GM21447 (cell line): ENCODE data around the gene MTMR12.
A peak's percentile ranks its signal among the peaks of the same experiment; 100 is the strongest.
"Not testable (repeated sequence)": the region's sequence is repeated elsewhere in the genome, so short reads cannot be mapped to it uniquely, and the experiment has no call there.

Source experiments
- ATAC-seq: cut with Tn5 transposase; IDR thresholded peaks from one replicate; pipeline ENCODE4 v1.9.1; 2021; ENCODE audit not compliant: unreplicated experiment

Gene MTMR12

DNA sequence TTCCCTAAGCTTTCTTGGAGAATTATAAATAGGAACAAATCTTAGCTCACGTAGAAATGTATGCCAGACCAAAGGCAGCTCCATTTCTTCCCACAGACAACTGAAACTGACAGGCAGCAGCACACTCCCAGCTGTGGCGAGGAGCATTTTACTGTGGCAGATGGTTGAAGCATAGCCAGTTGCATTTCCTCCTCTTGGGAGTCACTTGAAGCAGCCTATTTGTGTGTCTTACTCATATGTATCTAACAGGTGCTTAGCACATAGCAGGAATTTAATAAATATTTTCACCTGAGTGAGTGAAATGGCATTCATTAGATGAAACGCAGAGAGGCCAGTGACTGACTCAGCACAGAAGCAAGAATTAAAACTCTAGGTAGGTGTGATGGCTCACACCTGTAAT is 12.3 kb upstream of the MTMR12 start:
- ATAC-seq = peak; percentile 80

DNA sequence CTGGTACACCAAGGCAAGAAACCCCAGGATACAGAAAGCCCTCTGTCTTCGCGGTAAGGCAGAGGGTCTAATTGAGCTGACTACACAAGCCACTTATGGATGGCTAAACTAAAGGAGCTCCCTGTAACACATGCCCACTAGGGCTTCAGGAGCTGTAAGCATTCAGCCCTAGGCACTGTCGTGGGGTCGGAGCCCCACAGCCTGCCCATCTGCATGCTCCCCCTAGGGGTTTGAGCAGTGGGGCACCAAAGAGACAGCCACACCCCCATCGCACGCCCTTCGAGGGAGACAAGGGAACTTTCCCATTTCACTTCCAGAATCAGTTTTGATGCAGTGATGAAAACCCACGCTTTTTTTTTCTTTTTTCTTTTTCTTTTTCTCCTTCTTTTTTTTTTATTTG is 11.0 kb upstream of the MTMR12 start:
- ATAC-seq = no peak

DNA sequence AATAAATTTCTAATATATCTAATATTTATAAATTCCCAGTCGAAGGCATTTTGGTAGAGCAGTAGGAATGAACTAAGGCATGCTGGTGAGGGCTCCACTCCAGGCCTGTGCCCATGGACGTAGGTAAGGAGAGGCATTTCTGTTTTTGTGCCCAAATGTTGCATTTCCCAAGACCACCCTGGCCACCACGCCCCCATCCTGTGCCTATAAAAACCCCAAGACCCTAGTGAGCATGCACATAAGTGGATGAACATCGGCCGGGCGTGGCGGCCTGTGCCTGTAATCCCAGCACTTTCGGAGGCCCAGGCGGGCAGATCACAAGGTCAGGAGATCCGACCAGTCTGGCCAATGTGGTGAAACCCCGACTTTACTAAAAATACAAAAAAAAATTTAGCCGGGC is 10.1 kb upstream of the MTMR12 start:
- ATAC-seq = no peak

DNA sequence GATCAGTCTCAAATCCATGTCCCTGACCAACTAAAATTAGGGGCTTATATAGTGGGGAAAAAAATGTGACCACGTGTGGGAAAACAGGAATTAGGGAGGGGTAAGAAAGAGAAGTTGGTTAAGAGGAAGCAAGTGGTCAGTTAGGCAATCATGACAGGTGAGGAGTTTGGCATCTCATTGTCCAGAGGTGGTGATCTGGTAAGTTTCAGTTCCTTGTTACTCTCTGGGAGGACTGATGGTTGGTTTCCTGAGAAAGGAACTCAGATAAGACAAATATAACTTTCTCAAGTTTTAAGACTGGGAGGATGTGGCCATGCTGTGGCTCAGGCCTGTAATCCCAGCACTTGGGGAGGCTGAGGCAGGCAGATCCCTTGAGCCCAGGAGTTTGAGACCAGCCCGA is 9.0 kb upstream of the MTMR12 start:
- ATAC-seq = not testable (repeated sequence)

DNA sequence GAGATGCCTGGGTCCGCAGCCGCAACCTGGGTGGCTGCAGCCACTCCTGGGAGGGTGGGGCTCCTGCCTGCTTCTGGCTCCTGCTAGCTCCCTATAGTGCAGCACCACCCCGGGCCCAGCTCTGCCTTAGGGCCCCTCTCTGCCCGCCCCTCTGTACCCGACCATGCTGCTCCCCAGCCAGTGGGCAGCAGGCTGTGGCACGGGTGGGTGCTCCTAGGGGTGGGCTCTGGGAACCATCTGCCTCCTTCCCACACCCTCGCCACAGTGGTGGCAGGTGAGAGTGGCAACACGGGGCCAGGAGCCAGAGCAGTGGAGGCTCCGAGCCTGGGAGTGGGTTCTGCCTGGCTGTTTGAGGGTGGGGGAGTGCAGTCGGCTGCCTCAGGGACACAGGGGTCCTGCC is 7.8 kb upstream of the MTMR12 start:
- ATAC-seq = no peak

DNA sequence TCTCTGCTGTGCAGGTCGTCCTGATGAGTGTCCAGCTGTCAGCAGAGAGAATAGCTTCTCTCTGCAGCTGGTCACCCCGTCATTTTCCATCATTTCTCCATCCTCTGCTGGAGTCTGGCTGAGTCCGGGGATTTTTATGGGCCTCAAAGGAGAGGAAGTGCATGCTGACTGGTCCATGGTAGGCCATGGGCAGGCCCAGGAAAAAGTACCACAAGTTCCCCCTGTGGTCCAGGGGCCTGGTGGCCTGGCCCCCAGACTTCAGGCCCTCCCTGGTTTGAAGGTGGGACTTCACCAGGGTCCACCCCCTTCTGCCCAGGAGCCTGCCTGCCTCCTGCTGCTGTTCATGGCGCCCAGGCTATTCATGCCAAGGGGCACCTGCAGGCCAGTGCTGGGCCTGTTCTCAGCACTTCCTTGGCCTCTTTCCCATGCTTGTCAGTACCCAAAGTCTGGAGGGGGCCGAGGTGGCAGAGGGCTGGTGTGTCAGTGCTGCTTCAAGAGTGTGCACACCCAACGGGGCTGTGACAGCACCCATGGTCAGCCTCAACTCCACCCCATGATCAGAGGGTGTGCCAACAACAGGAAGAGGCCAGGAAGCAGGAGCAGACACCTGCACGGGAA is 7.3 kb upstream of the MTMR12 start:
- ATAC-seq = no peak

DNA sequence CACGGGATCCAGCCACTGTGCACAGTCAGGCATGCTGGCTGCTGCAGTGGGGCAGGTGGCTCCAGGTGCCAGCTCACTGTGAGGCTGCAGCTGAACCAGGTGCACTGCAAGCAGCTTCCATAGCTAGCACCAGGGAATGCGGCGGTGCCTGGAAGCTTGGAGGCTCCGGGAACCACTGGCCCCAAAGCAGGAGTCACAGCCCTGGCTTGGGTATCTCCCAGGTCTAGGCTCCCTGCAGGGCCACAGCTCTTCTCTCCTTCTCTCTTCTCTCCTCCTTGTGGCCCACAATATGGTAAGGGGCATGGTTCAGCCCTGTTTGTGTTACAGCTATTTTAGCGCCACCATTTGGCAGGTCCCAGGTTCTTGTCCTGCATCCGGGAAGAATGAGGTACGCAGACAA is 6.7 kb upstream of the MTMR12 start:
- no peak for ATAC-seq

DNA sequence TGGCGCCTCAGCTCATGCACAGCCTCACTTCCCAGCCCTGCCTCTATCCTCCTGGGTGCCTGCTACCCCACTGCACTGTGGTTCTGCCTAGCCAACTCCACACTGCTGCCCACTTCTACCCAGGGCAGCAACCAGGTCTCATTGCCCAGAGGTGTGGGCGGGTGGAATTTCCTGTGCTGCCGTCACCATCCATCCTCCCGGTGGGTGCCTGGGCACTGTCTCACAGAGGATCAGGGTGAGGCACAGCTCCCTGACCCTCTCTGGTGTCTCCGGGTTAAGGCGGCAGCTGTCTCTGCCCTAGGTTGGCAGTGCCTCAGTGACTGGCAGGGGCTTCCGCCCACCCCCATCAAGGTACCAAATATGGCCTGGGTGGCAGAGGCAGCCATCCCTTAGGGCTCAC is 4.3 kb upstream of the MTMR12 start:
- no peak for ATAC-seq

DNA sequence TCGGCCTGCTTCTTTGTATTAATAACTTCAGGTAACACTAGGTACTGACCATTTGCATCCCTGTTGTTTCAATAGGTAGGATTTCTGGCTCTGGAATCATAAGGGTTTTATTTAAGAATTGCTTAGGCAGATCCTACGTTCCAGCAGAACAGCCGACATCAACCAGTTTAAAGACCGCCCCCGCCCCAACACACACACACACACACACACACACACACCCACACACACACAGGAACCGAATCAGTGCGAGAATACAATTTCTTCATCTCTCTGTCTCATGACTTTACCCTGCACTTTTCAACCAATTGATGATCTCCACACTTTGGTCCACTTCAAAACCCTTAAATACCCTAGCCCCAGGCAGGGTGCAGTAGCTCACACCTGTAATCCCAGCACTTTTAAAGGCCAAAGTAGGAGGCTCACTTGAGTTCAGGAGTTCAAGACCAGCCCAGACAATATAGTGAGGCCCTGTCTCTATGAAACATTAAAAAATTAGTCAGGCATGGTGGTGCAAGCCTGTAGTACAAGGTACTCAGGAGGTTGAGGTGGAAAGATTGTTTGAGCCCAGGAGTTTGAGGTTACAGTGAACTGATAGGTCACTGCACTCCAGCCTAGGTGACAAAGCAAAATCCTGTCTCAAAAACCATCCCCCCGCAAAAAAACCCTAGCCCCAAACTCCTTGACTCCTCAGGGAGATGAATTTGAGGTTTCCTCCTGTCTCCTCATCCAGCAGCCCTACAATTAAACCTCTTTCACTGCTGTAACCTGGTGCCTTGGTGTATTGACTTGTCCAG is 2.7 kb upstream of the MTMR12 start:
- ATAC-seq = no peak

DNA sequence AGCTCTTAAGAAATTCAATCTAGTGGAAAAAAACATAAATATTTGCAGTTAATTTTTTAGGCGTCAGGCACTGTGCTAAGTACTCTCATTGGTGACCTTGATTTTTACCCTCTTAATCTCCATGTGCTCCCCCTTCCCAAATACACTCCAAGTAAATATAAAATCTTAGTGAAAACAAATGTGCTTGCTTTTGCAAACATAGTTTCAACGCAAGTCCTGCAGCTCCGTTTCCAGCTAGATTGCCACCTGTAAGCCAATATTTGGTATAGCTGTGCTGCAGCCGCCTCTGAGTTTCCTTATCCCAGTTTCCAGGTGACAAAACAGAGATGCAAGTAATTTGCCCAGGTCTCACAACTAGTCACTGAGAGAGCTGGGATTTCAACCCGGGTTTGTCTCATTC is 1.9 kb upstream of the MTMR12 start:
- ATAC-seq = no peak

DNA sequence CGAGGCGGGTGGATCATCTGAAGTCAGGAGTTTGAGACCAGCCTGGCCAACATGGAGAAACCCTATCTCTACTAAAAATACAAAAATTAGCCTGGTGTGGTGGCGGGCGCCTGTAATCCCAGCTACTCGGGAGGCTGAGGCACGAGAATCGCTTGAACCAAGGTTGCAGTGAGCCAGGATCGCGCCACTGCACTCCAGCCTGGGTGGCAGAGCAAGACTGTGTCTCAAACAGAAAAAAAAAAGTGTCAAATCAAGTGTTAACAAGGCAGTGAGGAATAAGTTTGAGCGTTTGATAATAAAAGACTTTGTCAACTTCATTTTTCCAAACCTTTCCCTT is 1.4 kb upstream of the MTMR12 start:
- not testable (repeated sequence) for ATAC-seq

DNA sequence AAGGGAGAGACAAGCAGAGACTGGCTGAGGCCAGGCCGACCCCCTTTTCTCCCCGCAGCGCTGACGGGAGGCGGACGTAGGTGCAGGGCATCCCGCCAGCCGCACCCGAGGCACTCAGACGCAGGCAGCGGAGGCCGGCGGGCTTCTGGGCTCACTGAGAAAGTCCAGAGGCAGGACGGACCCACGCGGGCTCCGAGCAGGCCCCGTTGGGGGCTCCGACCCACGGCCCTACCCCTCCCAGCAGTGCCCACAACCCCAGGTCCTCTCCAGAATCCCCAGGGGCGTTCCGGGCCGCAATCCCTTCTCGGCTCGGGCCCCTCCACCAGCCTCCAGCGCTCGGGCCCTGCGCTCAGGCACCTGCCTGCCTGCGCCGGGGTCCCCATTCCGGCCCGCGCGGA is 543 bp downstream of the MTMR12 start:
- ATAC-seq = peak; percentile 28

DNA sequence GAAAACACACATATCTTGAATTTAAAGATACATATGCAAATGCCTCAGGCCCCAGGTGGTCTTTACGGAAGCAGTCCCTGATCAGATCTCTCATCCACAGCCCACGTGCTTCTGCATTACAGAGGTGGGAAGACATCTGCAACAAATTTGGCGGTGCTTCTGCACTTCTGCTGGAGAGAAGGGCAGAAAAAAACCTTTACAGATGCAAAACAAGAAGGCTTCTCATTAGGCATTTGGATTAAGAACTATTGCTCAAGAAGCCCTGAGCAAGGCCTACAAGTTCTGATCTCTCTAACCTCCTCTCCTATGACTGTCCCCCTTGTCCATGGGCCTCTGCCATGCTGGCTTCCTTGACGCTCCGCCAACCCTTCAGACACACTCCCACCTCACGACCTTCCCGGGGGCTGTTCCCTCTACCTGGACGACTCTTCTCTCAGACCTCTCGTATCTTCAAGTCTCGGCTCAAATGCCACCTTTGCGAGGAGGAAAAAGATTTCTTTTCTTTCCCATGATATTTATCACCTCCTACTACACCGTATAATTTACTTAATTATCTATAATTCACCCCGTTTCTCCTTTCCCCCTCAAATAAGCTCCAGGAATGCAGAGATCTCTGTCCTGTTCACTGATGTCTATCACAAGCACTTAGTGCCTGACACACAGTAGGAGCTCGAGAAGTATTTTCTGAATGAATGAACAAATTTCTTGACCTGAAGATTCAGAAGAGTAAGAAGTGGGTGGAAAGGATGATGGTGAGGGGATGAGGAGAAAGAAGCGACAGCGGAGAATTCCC is 1.1 kb downstream of the MTMR12 start:
- ATAC-seq = no peak

DNA sequence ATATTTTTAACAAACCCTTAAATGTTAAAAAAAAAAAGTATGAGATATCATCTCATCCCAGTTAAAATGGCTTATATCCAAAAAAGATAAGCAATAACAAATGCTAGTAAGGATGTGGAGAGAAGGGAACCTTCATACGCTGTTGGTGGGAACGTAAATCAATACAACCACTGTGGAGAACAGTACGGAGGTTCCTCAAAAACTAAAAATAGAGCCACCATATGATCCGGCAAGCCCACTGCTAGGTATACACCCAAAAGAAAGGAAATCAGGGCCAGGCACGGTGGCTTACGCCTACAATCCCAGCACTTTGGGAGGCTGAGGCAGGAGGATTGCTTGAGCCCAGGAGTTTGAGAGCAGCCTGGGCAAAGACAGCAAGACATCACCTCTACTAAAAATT is 3.0 kb downstream of the MTMR12 start:
- no peak for ATAC-seq

DNA sequence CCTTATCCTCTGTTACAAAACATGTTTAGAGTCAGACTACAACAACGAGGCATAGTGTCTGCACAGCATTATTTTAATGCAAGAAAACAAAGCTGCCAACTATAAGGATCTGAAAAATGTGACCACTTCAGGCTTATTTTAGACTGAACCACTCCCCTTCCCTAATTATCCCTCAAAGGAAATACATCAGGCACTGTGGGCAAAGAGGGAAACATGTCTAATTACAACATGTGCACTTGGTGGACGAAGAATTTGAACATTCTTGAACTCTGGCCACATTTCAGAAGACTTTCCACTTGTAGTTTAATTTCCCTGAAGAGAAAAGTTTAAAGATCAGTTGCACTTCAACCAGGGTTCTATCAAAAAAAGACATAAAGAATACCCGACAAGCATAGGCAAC is 3.8 kb downstream of the MTMR12 start:
- ATAC-seq = no peak

DNA sequence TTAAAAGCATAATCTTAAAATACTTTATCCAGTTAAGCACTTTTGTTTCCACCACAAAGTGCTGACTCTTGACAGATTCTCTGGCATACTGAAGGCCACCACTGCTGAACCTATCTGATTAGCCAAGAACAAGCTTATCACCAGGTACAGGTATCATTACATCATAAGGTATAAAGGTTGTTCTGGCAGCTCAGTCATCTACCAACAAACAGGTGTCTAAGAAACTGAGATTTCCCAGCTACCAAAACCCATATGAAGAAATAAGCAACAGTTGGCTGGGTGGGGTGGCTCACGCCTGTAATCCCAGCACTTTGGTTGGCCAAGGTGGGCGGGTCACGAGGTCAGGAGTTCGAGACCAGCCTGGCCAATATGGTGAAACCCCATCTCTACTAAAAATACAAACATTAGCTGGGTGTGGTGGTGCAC is 5.0 kb downstream of the MTMR12 start:
- ATAC-seq = no peak

DNA sequence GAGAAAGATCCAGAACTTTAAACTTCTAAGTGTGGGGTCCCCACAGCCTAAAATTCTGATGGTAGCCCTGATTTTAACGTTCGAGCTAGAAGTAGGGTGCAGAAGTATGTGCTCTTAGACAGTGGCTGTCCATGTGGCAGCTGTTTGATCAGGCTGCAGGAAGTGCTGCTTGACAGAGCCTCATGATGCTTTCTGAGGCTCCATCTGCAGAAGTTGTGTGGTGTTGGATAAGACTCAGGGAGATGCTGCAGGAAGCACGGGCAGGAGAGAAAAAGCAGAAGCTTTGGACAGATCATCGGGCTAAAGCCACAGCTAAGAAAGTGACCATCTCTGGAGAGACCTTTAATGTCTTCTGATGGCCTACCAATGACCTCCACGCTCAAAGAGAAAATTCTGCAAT is 8.1 kb downstream of the MTMR12 start:
- no peak for ATAC-seq

DNA sequence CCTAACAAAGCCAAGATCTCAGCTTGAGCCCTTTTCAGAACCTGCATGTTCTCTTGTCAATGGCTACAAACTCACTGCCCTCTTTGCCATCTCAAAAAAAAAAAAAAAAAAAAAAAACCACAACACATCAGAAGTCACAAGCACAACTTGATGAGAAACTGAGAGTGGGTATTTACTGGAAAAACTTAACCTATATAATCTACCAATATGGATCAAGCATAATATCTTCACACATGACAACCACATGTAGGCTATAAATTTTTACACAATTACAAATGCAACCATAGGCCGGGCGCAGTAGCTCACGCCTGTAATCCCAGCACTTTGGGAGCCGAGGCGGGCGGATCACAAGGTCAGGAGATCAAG is 9.0 kb downstream of the MTMR12 start:
- ATAC-seq = no peak

DNA sequence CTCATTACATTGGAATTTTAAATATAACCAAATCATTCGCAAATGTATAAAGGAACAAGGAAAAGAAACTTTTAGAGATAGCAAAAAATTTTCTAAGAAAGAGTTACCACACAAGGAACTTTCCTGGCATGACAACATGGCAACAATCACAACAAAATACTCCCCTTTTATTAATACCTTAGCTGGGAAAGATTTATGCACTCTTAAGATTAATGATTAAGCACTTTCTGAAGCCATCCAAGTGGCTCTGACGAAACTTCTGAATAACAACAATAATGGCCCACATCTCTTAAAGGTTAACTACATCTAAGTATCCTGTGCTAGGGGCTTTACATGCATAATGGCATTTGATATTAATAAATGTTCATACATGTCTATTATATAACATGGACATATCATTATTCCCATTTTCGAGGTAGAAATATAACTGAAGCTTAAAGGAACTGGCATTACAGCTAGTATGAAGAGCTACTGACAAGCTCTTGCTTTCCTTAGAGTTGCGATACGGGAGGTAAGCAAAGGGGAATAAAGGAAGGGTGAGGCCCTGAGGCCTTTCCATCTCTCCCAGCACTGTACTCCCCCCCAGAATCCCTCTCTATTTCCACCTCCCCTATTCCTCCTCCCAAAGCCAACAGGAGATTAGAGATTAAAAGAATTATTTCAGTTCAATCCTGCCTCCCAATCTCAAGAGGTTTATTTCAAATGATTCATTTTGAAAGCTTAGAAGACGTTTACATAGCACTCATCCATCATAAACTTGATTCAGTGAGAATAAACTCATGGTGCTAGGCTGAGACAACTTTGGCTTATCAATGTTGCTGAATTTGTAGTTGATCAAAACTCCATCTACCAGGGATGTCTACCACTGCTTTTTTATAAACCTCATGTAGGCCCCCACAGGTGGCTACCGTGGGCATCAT is 9.6 kb downstream of the MTMR12 start:
- ATAC-seq = no peak

DNA sequence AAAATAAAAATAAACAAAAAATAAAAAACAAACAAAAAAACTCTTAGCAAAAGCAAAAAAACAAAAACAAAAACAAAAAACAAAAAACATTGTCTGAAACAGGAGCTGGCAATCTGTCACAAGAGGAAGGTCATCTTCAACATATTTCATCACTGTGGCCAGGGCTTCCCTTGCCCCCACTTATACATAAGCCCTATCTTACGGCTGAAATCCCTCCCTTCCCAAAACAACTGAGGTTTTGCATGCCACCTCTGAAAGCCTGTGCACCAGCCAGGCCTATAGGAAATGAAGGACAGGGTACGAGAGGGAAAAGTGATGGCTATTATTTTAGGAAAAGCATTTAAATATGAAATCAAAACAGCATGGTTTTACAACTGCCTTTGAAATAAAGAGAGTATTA is 10.8 kb downstream of the MTMR12 start:
- ATAC-seq = no peak

DNA sequence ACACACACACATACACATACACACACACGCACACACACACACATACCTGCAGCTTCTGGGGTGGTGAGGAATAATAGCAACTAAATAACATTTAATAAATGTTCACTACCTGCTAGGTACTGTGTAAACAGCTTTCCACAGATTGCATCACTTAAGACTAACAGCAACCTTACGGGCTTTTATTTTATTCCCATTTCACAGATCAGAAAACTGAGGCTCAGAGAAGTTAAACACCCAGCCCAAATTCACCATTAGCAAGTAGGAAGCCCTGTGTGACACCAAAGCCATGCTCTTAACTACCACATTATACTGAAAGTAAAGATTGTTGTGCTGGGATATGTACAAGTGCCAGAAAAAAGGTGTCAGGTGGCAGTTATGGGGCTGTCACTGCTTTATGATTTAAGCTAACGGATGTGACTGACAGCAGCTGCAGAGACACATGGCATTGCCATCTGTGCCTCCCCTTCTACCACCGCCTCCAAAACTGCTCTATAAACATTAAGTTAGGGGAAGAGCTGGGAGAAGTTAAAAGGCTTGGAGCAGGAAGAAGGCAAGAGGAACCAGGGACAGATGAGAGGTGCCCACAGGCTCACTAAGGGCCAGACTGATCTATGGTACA is 13.6 kb downstream of the MTMR12 start:
- no peak for ATAC-seq
